ENCODE results near the gene CALML3. TPM values are rescaled to one million over a fixed set of nuclear protein-coding genes. Genes with fewer than 3 reads are reported as not detected.

The CALML3 gene
- total and polyA plus RNA-seq, 2 donors (not counting 3 experiments of a cell fraction or from before 2014, with no cell fraction given), result not detected

DNA sequence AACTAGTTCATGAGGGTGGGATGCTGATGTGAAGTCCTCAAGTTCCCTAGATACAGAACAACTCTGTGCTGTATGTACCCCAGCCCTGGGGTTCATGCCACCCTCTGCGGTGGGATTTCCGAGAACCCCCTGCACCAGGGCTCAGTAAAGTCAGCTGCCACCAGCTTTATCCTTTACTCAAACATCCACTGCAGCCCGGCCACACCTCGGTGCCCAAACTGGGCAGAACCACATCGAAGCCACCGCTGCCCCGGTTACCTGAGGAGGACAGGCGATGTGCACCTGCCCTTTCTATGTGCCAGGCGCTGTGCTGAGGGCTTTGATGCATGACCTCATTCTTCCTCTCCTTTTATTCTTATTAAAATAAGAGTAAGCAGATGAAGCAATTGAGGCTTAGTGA, 15.5 kb upstream of the CALML3 start:
- DNase-seq (ENCODE audit: low read depth, low spot score), result no peak
- dilution Hi-C loops (cut with MboI; ENCODE audit: extremely low pct_ligation_motif_present, low sequenced_read_pairs), result no loop called here
- Histone ChIP-seq H2AFZ (ENCODE audit: low read depth, low read length) (no peak overlapping the region), H3K36me3 (ENCODE audit: control insufficient read depth in 2 of 2, extremely low read depth in 1 of 2, insufficient read depth in 2 of 2, low read length in 2 of 2) (no peaks in the 10 kb centered on the region), H3K27ac (ENCODE audit: insufficient read depth, low read depth, low read length) (no peak overlapping the region), H3K4me2 (ENCODE audit: insufficient read depth, low read length) (no peak overlapping the region), H3K4me1 (ENCODE audit: control insufficient read depth, extremely low read depth, insufficient read depth, low read length) (no peaks in the 10 kb centered on the region), H3K79me2 (ENCODE audit: control insufficient read depth, insufficient read depth, low read length) (no peaks in the 10 kb centered on the region), H3K9me1 (replicated peaks; ENCODE audit: control insufficient read depth, extremely low read depth, insufficient read depth, low read length) (no peaks in the 10 kb centered on the region), H3K9ac (replicated peaks; ENCODE audit: extremely low read depth, insufficient read depth, low read length) (no peak overlapping the region), H3K9me3 (replicated peaks; ENCODE audit: control insufficient read depth, insufficient read depth, low read length) (no peaks in the 10 kb centered on the region), H4K20me1 (replicated peaks; ENCODE audit: control insufficient read depth, extremely low read depth, insufficient read depth, low read length) (no peaks in the 10 kb centered on the region), H3K4me3 (replicated peaks in 1 of 3; ENCODE audit: insufficient read depth in 1 of 3, low read depth in 1 of 3, low read length in 3 of 3) (no peak overlapping the region), H3K27me3 (ENCODE audit: control insufficient read depth in 2 of 2, insufficient read depth in 2 of 2, low read length in 2 of 2) (peaks cover 0 to 1% of the 10 kb centered on the region in 2 experiments)
- CTCF ChIA-PET, result interaction anchor here (1.0 kb wide), 1 partner anchor 10 kb away, joined by 3 read pairs; the partner anchor contains the start of gene CALML5
- TF ChIP-seq MYC (IDR thresholded peaks at IDR 0.05; ENCODE audit: low read depth, low read length) (no peak), GATA2 (IDR thresholded peaks at IDR 0.05; ENCODE audit: insufficient read depth, insufficient read length, low read depth, low read length) (no peak), POLR2A (IDR thresholded peaks at IDR 0.05; ENCODE audit: low read depth, low read length) (no peak), JUN (IDR thresholded peaks at IDR 0.05; ENCODE audit: borderline replicate concordance, insufficient read depth, insufficient read length, low read depth) (no peak), EZH2 (IDR thresholded peaks at IDR 0.05; ENCODE audit: borderline replicate concordance, low read depth, low read length, severe bottlenecking) (no peak), POLR2AphosphoS5 (IDR thresholded peaks at IDR 0.05; ENCODE audit: insufficient read depth, low read depth, low read length) (no peak), FOS (IDR thresholded peaks at IDR 0.05; ENCODE audit: borderline replicate concordance, insufficient read depth, low read length) (no peak)
- TF ChIP-seq, protein P1, sequence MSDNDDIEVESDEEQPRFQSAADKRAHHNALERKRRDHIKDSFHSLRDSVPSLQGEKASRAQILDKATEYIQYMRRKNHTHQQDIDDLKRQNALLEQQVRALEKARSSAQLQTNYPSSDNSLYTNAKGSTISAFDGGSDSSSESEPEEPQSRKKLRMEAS (IDR thresholded peaks at IDR 0.05; ENCODE audit: insufficient read depth, insufficient read length), result no peak
- TF ChIP-seq, protein P2, sequence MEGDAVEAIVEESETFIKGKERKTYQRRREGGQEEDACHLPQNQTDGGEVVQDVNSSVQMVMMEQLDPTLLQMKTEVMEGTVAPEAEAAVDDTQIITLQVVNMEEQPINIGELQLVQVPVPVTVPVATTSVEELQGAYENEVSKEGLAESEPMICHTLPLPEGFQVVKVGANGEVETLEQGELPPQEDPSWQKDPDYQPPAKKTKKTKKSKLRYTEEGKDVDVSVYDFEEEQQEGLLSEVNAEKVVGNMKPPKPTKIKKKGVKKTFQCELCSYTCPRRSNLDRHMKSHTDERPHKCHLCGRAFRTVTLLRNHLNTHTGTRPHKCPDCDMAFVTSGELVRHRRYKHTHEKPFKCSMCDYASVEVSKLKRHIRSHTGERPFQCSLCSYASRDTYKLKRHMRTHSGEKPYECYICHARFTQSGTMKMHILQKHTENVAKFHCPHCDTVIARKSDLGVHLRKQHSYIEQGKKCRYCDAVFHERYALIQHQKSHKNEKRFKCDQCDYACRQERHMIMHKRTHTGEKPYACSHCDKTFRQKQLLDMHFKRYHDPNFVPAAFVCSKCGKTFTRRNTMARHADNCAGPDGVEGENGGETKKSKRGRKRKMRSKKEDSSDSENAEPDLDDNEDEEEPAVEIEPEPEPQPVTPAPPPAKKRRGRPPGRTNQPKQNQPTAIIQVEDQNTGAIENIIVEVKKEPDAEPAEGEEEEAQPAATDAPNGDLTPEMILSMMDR (IDR thresholded peaks at IDR 0.05; ENCODE audit: extremely low read depth in 1 of 2, insufficient read depth in 1 of 2, low read depth in 1 of 2, low read length in 2 of 2), result no peak
- POLR2A ChIA-PET, result no interaction called here
- no peak for FAIRE-seq
- intact Hi-C loops (cut with micrococcal nuclease), result no loop called here
- no TSS peak for BruUV-seq (replicated peaks)
